Activated T-helper 1 cell treated with anti-CD3 and anti-CD28 coated beads, Interleukin-2, amount 50 U/mL, for 16 hours (primary cell): ENCODE results near the gene CNN3.
A peak's percentile ranks its signal among the peaks of the same experiment; 100 is the strongest.

ENCODE experiments used
- DNase-seq, 2 donors: peaks; one replicate each; pipeline ENCODE4 v3.0.0-alpha.2; 2020; ENCODE audit warnings: low read depth in 1 of 2, low spot score in 1 of 2

The CNN3 gene

GRCh38 chr1:94856868-94857267 is 70.0 kb downstream of the CNN3 start:
- no peak for DNase-seq

GRCh38 chr1:94856004-94856403 is 70.9 kb downstream of the CNN3 start:
- DNase-seq: no peak

- DNase-seq: no peak
These were observed 71.6 kb downstream of the CNN3 start for GRCh38 chr1:94855307-94855700.

- DNase-seq: peak; percentile 33 to 49
These were observed 72.2 kb downstream of the CNN3 start for GRCh38 chr1:94854458-94855306.

DNA sequence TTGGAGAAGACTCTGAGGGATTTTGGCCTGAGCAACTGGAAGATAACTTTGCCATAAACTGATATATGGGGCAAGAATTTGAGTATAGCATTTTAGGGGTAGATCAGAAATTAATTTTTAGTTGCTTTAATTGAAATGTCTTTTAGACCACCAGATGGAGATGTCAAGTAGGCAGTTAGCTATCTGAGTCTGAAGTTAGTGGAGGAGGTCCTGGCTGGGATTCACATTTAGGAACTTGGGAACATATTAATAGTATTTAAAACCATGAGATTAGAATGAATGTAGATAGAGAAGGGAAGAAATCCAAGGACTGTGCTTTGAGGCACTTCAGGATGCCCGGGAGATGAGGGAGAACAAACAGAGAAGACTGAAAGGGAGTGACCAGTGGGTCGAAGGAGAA is 74.1 kb downstream of the CNN3 start:
- DNase-seq: no peak

DNA sequence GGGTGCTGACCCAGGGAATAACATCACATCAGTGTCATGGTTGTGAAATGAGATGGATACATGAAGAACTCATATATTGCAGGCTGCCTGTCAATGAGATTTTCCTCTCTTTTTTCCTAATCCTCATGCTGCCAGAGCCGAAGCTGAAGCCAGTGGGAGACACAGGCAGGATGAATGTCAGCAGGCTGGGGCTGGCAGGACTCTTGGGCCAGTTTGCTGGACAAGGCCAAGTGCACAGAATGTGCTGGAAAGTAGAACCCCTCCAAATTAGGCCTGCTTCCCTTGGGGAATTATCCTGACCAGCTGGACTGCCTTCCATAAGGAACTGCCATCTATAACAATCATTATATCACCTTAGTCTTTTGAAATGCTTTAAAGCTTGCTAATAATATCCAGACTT is 75.3 kb downstream of the CNN3 start:
- DNase-seq: no peak
